ENCODE measurements around the gene MYO1B. TPM values are rescaled to one million over a fixed set of nuclear protein-coding genes. Genes with fewer than 3 reads are reported as not detected.

Gene MYO1B
- total and polyA plus RNA-seq, 2 of the 4 experiments (the other 2 are of a cell fraction), result 57.2 to 116 TPM

- Histone ChIP-seq H2BK5ac (ENCODE audit: low read depth, low read length, poor library complexity, severe bottlenecking) (no peak overlapping the region), H2AFZ (replicated peaks; ENCODE audit: low read length, poor library complexity) (no peak overlapping the region), H3K23ac (ENCODE audit: low read depth, low read length) (no peak overlapping the region), H3K4me2 (ENCODE audit: low read depth, low read length) (no peak overlapping the region), H2BK20ac (ENCODE audit: low read depth, low read length) (no peak overlapping the region), H4K91ac (ENCODE audit: insufficient read depth, low read depth, low read length) (no peak overlapping the region), H3K79me1 (ENCODE audit: low read depth in 1 of 2, low read length in 2 of 2) (peaks cover 0 to 5% of the 10 kb centered on the region in 2 experiments; a peak in 1 of 4 replicates), H2AK5ac (ENCODE audit: low read depth, low read length) (no peak overlapping the region), H3K27me3 (ENCODE audit: control insufficient read depth, insufficient read depth, low read length) (no peaks in the 10 kb centered on the region), H3K9ac (ENCODE audit: low read depth, low read length) (no peak overlapping the region), H3K9me3 (ENCODE audit: control insufficient read depth, insufficient read depth, low read length) (no peaks in the 10 kb centered on the region), H2BK120ac (ENCODE audit: low read depth, low read length) (no peak overlapping the region), H4K8ac (ENCODE audit: low read depth in 2 of 2, low read length in 2 of 2) (no peak overlapping the region), H4K5ac (ENCODE audit: low read depth, low read length) (no peak overlapping the region), H3K9me1 (ENCODE audit: insufficient read depth, low read length) (peaks cover 3% of the 10 kb centered on the region; the same call in 1 of the 2 replicates), H2AK9ac (replicated peaks; ENCODE audit: low read depth, low read length, poor library complexity) (no peak overlapping the region), H3K18ac (ENCODE audit: low read depth, low read length) (no peak overlapping the region), H3K4me1 (ENCODE audit: control insufficient read depth, insufficient read depth, low read length) (peaks cover 18% of the 10 kb centered on the region), H3K4me3 (ENCODE audit: insufficient read depth, low read depth, low read length) (no peak overlapping the region), H4K20me1 (ENCODE audit: insufficient read depth, low read length) (no peaks in the 10 kb centered on the region), H3K56ac (ENCODE audit: extremely low read depth, insufficient read depth, low read length) (no peak overlapping the region), H3K14ac (replicated peaks; ENCODE audit: low read depth, low read length) (no peak overlapping the region), H3K27ac (ENCODE audit: insufficient read depth, low read length) (no peak overlapping the region), H2BK15ac (ENCODE audit: low read depth, low read length) (no peak overlapping the region), H3K4ac (ENCODE audit: low read depth, low read length) (no peak overlapping the region), H3K36me3 (ENCODE audit: control insufficient read depth, insufficient read depth, low read length) (no peaks in the 10 kb centered on the region)
- in situ Hi-C loops (cut with MboI; ENCODE audit: low sequenced_read_pairs), result no loop called here
- dilution Hi-C loops (cut with HindIII; ENCODE audit: low sequenced_read_pairs, unreplicated experiment), result no loop called here
- no TSS peak for BruUV-seq (replicated peaks)
- ATAC-seq (ENCODE audit: low read depth) (no peak), DNase-seq (no peak)
- TF ChIP-seq ELK1 (IDR thresholded peaks at IDR 0.05; ENCODE audit: borderline replicate concordance, low read depth, low read length) (no peak), POLR2A (IDR thresholded peaks at IDR 0.05; ENCODE audit: low read depth, low read length) (no peak), SMC3 (IDR thresholded peaks at IDR 0.05; ENCODE audit: low read depth, low read length) (no peak), BHLHE40 (IDR thresholded peaks at IDR 0.05; ENCODE audit: low read depth, low read length) (no peak), CEBPB (IDR thresholded peaks at IDR 0.05; ENCODE audit: low read depth, low read length) (no peak), RAD21 (IDR thresholded peaks at IDR 0.05; ENCODE audit: low read length) (no peak), USF2 (IDR thresholded peaks at IDR 0.05; ENCODE audit: low read depth, low read length) (no peak), MAFK (IDR thresholded peaks at IDR 0.05; ENCODE audit: low read depth, low read length) (no peak), CTCF (conservative IDR thresholded peaks at IDR 0.05; ENCODE audit: low read depth, low read length) (no peak), RCOR1 (IDR thresholded peaks at IDR 0.05; ENCODE audit: insufficient replicate concordance, low read length) (no peak), NFE2L2 (IDR thresholded peaks at IDR 0.05; ENCODE audit: low read depth, low read length) (no peak), MAZ (IDR thresholded peaks at IDR 0.05; ENCODE audit: borderline replicate concordance, low read depth, low read length) (no peak), RFX5 (IDR thresholded peaks at IDR 0.05; ENCODE audit: low read depth, low read length) (no peak), FOS (IDR thresholded peaks at IDR 0.05; ENCODE audit: low read depth, low read length) (no peak), CHD1 (IDR thresholded peaks at IDR 0.05; ENCODE audit: low read depth, low read length) (no peak), MXI1 (IDR thresholded peaks at IDR 0.05; ENCODE audit: borderline replicate concordance, low read depth, low read length) (no peak)
- POLR2A ChIA-PET (ENCODE audit: unreplicated experiment), result no interaction called here
- intact Hi-C loops (cut with micrococcal nuclease), result no loop called here
- CTCF ChIA-PET, result interaction anchor here (1.4 kb wide), 2 partner anchors 11 to 176 kb away, joined by 4 to 7 read pairs; no protein-coding TSS in a partner anchor
- WGBS, 2 experiments (ENCODE audit: extremely low coverage in 2 of 2, insufficient read length in 1 of 2), result no CpG with 5 or more reads among the region's 2 CpGs
Measured at GRCh38 chr2:191228333-191228732, 16.9 kb upstream of the MYO1B start.

All from IMR-90 (cell line).